Ishikawa (cell line): ENCODE results near the gene KIF1C.

Experiments used
- CEBPB ChIP-seq: IDR thresholded peaks from 2 replicates; pipeline ENCODE4 v1.6.1; 2012
- CREB1 ChIP-seq: IDR thresholded peaks from 2 replicates; pipeline ENCODE4 v1.6.1; 2012; ENCODE audit warnings: low read depth
- EGR1 ChIP-seq: IDR thresholded peaks from 2 replicates; pipeline ENCODE4 v1.6.1; 2012
- EP300 ChIP-seq: IDR thresholded peaks from 2 replicates; pipeline ENCODE4 v1.6.1; 2012; ENCODE audit warnings: borderline replicate concordance
- FOXM1 ChIP-seq: IDR thresholded peaks from 2 replicates; pipeline ENCODE4 v1.6.1; 2012; ENCODE audit warnings: low read depth, borderline replicate concordance
- RAD21 ChIP-seq: IDR thresholded peaks from 2 replicates; pipeline ENCODE4 v1.6.1; 2012; ENCODE audit warnings: low read depth
- TAF1 ChIP-seq: IDR thresholded peaks from 2 replicates; pipeline ENCODE4 v1.6.1; 2012; ENCODE audit warnings: low read depth, mild to moderate bottlenecking
- TEAD4 ChIP-seq: IDR thresholded peaks from 2 replicates; pipeline ENCODE4 v1.6.1; 2012
- YY1 ChIP-seq: IDR thresholded peaks from 2 replicates; pipeline ENCODE4 v1.6.1; 2012; ENCODE audit warnings: low read depth
- TF ChIP-seq, protein P1 (sequence below): IDR thresholded peaks from 2 replicates; pipeline ENCODE4 v1.6.1; 2012

DNA sequence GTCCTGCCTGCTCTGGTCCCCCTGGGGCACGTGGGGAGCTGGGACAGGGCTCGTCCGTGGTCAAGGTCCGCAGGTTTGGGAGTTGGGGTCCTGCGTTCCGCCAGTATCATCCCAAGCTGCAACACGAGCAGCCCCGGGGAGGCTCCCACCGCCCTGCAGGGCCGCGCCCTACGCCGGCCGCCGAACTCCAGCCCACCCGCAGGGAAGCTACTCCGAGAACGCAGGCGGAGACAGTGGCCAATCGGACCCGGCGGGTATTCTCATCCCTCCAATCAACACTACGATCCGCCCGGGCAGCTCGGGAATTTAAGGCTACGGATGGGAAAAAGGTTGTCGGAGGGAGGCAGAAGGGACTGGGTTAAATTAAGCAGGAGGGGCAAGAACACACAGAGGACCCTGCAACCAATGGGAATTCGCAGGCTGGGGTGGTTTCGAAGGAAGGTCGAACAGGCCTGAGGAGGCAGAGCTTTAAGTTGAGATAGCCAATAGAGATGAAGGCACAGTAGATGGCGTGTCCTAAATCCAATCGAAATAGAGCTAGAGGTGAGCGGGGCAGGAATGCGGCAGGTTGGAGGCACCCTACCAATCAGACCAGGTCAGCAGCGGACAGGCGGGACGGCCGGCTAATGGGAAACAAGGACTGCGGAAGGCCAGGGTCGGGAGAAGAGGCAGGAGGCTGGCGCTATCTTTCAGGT, 30.8 kb upstream of the KIF1C start:
- TF ChIP-seq EP300 (peak; percentile 24; the same call in 1 of the 2 replicates), RAD21 (no peak), TAF1 (peak; percentile 82), CEBPB (no peak), TEAD4 (peak; percentile 87), YY1 (no peak), FOXM1 (peak; percentile 50; the same call in 1 of the 2 replicates), CREB1 (no peak), EGR1 (no peak)
- TF ChIP-seq, protein P1, sequence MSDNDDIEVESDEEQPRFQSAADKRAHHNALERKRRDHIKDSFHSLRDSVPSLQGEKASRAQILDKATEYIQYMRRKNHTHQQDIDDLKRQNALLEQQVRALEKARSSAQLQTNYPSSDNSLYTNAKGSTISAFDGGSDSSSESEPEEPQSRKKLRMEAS = peak; percentile 72
